ENCODE measurements around the gene NT5DC4. TPM values are rescaled to one million over a fixed set of nuclear protein-coding genes. Genes with fewer than 3 reads are reported as not detected.

NT5DC4 gene
- polyA plus RNA-seq, 1 of the 3 experiments (the other 2 are of a cell fraction) = not detected

GRCh38 chr2:112773556-112773955 lies 52.7 kb downstream of the NT5DC4 start:
- no peak for DNase-seq
- ChIA-PET CTCF (interaction anchor here (0.9 kb wide), 1 partner anchor 23 kb away, joined by 3 read pairs; no protein-coding TSS in a partner anchor), POLR2A (no interaction called here)
- H2AFZ ChIP-seq (ENCODE audit: low read depth) = no peak overlapping the region
- H3K9me3 ChIP-seq = no peaks in the 10 kb centered on the region
- no peak for TF ChIP-seq YY1 (IDR thresholded peaks at IDR 0.05; ENCODE audit: low read depth)
- no peak for TF ChIP-seq GABPA (IDR thresholded peaks at IDR 0.05; ENCODE audit: low read depth)
- TF ChIP-seq, protein P1, sequence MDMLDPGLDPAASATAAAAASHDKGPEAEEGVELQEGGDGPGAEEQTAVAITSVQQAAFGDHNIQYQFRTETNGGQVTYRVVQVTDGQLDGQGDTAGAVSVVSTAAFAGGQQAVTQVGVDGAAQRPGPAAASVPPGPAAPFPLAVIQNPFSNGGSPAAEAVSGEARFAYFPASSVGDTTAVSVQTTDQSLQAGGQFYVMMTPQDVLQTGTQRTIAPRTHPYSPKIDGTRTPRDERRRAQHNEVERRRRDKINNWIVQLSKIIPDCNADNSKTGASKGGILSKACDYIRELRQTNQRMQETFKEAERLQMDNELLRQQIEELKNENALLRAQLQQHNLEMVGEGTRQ (IDR thresholded peaks at IDR 0.05; ENCODE audit: borderline replicate concordance, low read depth, low read length) = no peak
- no peak for TF ChIP-seq SIN3A (IDR thresholded peaks at IDR 0.05; ENCODE audit: borderline replicate concordance, low read depth, low read length)
- no peak for TF ChIP-seq FOXJ3 (CRISPR knock-in tag; IDR thresholded peaks at IDR 0.05)
- no peak for TF ChIP-seq NFIC (IDR thresholded peaks at IDR 0.05; ENCODE audit: borderline replicate concordance)
- TF ChIP-seq, protein P2, sequence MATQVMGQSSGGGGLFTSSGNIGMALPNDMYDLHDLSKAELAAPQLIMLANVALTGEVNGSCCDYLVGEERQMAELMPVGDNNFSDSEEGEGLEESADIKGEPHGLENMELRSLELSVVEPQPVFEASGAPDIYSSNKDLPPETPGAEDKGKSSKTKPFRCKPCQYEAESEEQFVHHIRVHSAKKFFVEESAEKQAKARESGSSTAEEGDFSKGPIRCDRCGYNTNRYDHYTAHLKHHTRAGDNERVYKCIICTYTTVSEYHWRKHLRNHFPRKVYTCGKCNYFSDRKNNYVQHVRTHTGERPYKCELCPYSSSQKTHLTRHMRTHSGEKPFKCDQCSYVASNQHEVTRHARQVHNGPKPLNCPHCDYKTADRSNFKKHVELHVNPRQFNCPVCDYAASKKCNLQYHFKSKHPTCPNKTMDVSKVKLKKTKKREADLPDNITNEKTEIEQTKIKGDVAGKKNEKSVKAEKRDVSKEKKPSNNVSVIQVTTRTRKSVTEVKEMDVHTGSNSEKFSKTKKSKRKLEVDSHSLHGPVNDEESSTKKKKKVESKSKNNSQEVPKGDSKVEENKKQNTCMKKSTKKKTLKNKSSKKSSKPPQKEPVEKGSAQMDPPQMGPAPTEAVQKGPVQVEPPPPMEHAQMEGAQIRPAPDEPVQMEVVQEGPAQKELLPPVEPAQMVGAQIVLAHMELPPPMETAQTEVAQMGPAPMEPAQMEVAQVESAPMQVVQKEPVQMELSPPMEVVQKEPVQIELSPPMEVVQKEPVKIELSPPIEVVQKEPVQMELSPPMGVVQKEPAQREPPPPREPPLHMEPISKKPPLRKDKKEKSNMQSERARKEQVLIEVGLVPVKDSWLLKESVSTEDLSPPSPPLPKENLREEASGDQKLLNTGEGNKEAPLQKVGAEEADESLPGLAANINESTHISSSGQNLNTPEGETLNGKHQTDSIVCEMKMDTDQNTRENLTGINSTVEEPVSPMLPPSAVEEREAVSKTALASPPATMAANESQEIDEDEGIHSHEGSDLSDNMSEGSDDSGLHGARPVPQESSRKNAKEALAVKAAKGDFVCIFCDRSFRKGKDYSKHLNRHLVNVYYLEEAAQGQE (IDR thresholded peaks at IDR 0.05; ENCODE audit: low read depth, low read length) = no peak
- TF ChIP-seq CTCF (IDR thresholded peaks at IDR 0.05) = no peak
- no peak for TF ChIP-seq JUND (IDR thresholded peaks at IDR 0.05)
- no peak overlapping the region for H3K27ac ChIP-seq (ENCODE audit: low read depth in 2 of 2, low read length in 1 of 2)
- H3K4me1 ChIP-seq (ENCODE audit: control insufficient read depth in 1 of 2, insufficient read depth in 2 of 2, low read depth in 1 of 2, low read length in 1 of 2) = no peaks in the 10 kb centered on the region
- H3K36me3 ChIP-seq (replicated peaks in 1 of 2; ENCODE audit: control insufficient read depth in 1 of 2, insufficient read depth in 2 of 2, low read length in 1 of 2) = no peaks in the 10 kb centered on the region
- H3K9ac ChIP-seq = no peak overlapping the region
- H4K20me1 ChIP-seq (ENCODE audit: insufficient read depth) = no peaks in the 10 kb centered on the region
- WGBS (ENCODE audit: low lambda C conversion rate) = 57% methylated on average over 2 of the region's 2 CpGs
- H3K4me2 ChIP-seq = no peak overlapping the region
- H3F3A ChIP-seq (replicated peaks; ENCODE audit: insufficient read depth) = no peaks in the 10 kb centered on the region
- no peaks in the 10 kb centered on the region for H3K27me3 ChIP-seq (ENCODE audit: insufficient read depth)
- H3K9me2 ChIP-seq = no peaks in the 10 kb centered on the region
- no peak overlapping the region for H3K4me3 ChIP-seq (ENCODE audit: low read depth in 2 of 2, low read length in 1 of 2)
- no peaks in the 10 kb centered on the region for H3K79me2 ChIP-seq (ENCODE audit: insufficient read depth)

DNA sequence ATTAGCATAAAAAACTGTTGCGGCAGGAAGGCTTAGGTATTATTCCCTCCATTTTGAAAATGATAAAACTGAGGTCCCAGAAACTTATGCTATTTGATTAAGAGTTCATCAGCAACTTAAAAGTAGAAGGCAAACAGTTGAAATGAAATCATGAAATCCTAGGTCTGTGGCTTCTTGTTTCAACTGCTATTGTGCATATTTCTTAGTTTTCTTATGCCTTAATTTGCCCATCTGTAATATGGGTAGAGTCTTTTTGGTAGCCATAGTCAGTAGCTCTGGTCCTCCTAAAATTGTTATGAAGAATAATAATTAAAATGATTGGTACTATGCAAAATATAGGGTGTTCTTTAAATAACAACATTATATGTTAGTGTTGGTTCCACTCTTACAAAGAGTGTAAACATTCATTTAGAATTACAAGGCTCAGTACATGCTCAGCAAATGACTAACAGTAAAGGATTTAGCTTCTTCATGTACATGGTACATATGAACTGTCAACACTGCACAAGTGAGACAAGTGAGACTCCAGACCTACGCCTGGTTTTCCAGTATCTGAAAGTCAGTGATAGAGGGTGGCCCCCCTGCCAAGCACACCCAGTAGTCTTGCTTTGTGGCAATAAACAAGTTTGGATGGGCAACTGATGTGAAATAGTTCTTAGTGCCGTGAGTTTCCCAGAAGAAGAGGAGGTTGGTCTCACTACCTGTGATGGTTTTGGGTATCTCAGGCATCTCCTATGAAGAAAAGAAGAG lies 53.9 kb downstream of the NT5DC4 start:
- Histone ChIP-seq H3K79me2 (ENCODE audit: insufficient read depth) (no peaks in the 10 kb centered on the region), H3K4me2 (no peak overlapping the region), H2AFZ (ENCODE audit: low read depth) (no peak overlapping the region), H3K9ac (no peak overlapping the region), H3F3A (replicated peaks; ENCODE audit: insufficient read depth) (no peaks in the 10 kb centered on the region), H3K9me2 (no peaks in the 10 kb centered on the region), H3K4me3 (ENCODE audit: low read depth in 2 of 2, low read length in 1 of 2) (no peak overlapping the region), H3K27ac (ENCODE audit: low read depth in 2 of 2, low read length in 1 of 2) (no peak overlapping the region), H3K36me3 (replicated peaks in 1 of 2; ENCODE audit: control insufficient read depth in 1 of 2, insufficient read depth in 2 of 2, low read length in 1 of 2) (no peaks in the 10 kb centered on the region), H4K20me1 (ENCODE audit: insufficient read depth) (no peaks in the 10 kb centered on the region), H3K4me1 (ENCODE audit: control insufficient read depth in 1 of 2, insufficient read depth in 2 of 2, low read depth in 1 of 2, low read length in 1 of 2) (no peaks in the 10 kb centered on the region), H3K9me3 (no peaks in the 10 kb centered on the region), H3K27me3 (ENCODE audit: insufficient read depth) (no peaks in the 10 kb centered on the region)
- ChIA-PET POLR2A (no interaction called here), CTCF (no interaction called here)
- WGBS (ENCODE audit: low lambda C conversion rate) = 89% methylated on average over 3 of the region's 3 CpGs
- TF ChIP-seq NRF1 (IDR thresholded peaks at IDR 0.05; ENCODE audit: low read depth, low read length) (no peak), TCF12 (IDR thresholded peaks at IDR 0.05) (no peak), TAF1 (IDR thresholded peaks at IDR 0.05; ENCODE audit: borderline replicate concordance, low read depth, low read length) (no peak), CHD2 (IDR thresholded peaks at IDR 0.05; ENCODE audit: low read length, partially characterized antibody) (no peak), FOXJ3 (CRISPR knock-in tag; IDR thresholded peaks at IDR 0.05) (no peak), NFIC (IDR thresholded peaks at IDR 0.05; ENCODE audit: borderline replicate concordance) (no peak), RCOR1 (IDR thresholded peaks at IDR 0.05; ENCODE audit: low read length) (no peak), EZH2phosphoT487 (IDR thresholded peaks at IDR 0.05; ENCODE audit: borderline replicate concordance, low read depth) (no peak), YY1 (IDR thresholded peaks at IDR 0.05; ENCODE audit: low read depth) (no peak)
- TF ChIP-seq, protein P3, sequence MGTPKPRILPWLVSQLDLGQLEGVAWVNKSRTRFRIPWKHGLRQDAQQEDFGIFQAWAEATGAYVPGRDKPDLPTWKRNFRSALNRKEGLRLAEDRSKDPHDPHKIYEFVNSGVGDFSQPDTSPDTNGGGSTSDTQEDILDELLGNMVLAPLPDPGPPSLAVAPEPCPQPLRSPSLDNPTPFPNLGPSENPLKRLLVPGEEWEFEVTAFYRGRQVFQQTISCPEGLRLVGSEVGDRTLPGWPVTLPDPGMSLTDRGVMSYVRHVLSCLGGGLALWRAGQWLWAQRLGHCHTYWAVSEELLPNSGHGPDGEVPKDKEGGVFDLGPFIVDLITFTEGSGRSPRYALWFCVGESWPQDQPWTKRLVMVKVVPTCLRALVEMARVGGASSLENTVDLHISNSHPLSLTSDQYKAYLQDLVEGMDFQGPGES (IDR thresholded peaks at IDR 0.05; ENCODE audit: low read depth, low read length) = no peak
- TF ChIP-seq, protein P1 (IDR thresholded peaks at IDR 0.05; ENCODE audit: borderline replicate concordance, low read depth, low read length) = no peak
- no peak for DNase-seq
